Left lung (tissue), 10 donors: ENCODE measurements around the gene NDUFAF2. TPM values are rescaled to one million over a fixed set of nuclear protein-coding genes. Genes with fewer than 3 reads are reported as not detected.
A peak's percentile ranks its signal among the peaks of the same experiment; 100 is the strongest.

Experiments
- ATAC-seq: fragments of 200-7000 bp; cut with Tn5 transposase; one replicate; pipeline ENCODE4 v1.9.1; 2020; ENCODE audit warnings: moderate library complexity
- DNase-seq, 4 donors: peaks; one replicate each; pipeline ENCODE4 v3.0.0-alpha.2; 2013 to 2020
- H3K27ac ChIP-seq, 2 donors: fragments of 200-600 bp; sonication (generic) in 1 of 2; one replicate each; pipeline versions ENCODE4 v1.5.0 to v1.8.0; 2020 to 2021
- H3K27me3 ChIP-seq, 2 donors: fragments of 200-600 bp; sonication (generic) in 1 of 2; one replicate each; pipeline versions ENCODE4 v1.5.0 to v1.8.0; 2020 to 2021
- H3K36me3 ChIP-seq, 2 donors: fragments of 200-600 bp; sonication (generic) in 1 of 2; one replicate each; pipeline versions ENCODE4 v1.5.0 to v1.8.0; 2020 to 2021
- H3K4me1 ChIP-seq, 2 donors: fragments of 200-600 bp; one replicate each; pipeline ENCODE4 v1.8.0; 2021
- H3K4me3 ChIP-seq, 2 donors: fragments of 200-600 bp; sonication (generic) in 1 of 2; one replicate each; pipeline versions ENCODE4 v1.5.0 to v1.8.0; 2020 to 2021; ENCODE audit warnings: mild to moderate bottlenecking in 1 of 2
- H3K9me3 ChIP-seq, 2 donors: fragments of 200-600 bp; sonication (generic) in 1 of 2; one replicate each; pipeline versions ENCODE4 v1.5.0 to v1.8.0; 2020 to 2021
- intact Hi-C, 2 donors: fragments of 100-400 bp; cut with DNase I; formaldehyde crosslinking; loops; one replicate each; pipeline versions ENCODE4 v1.11.2 to v1.14.2; 2022
- polyA plus RNA-seq, 6 donors: library from polyadenylated mRNA; unstranded; fragments of 120-200 nt; gene quantifications; one replicate each; pipeline ENCODE4 v1.2.1, GENCODE V29; 2013; ENCODE audit not compliant: insufficient read length in 6 of 6
- total RNA-seq, 2 donors: library from RNA; stranded (reverse); fragmentation: NEBNext Ultra II Directional; extraction: Animal tissue kit (Norgen Biotek cat#: 25700); gene quantifications; one replicate each; pipeline ENCODE4 v1.2.1, GENCODE V29; 2021
- TF ChIP-seq, protein P1 (sequence below), 2 donors: fragments of 200-600 bp; sonication (generic) in 1 of 2; IDR thresholded peaks; one replicate each; pipeline versions ENCODE4 v1.5.0 to v1.8.0; 2021; ENCODE audit warnings: antibody characterized with exemption in 2 of 2
- donor health status: DM: no; HTN: yes; CAD: no.
- donor health status: DM: no; HTN: no; CAD: no.

Gene NDUFAF2
- total and polyA plus RNA-seq, 8 donors = 18.4 to 32.7 (median 28.6) TPM

DNA sequence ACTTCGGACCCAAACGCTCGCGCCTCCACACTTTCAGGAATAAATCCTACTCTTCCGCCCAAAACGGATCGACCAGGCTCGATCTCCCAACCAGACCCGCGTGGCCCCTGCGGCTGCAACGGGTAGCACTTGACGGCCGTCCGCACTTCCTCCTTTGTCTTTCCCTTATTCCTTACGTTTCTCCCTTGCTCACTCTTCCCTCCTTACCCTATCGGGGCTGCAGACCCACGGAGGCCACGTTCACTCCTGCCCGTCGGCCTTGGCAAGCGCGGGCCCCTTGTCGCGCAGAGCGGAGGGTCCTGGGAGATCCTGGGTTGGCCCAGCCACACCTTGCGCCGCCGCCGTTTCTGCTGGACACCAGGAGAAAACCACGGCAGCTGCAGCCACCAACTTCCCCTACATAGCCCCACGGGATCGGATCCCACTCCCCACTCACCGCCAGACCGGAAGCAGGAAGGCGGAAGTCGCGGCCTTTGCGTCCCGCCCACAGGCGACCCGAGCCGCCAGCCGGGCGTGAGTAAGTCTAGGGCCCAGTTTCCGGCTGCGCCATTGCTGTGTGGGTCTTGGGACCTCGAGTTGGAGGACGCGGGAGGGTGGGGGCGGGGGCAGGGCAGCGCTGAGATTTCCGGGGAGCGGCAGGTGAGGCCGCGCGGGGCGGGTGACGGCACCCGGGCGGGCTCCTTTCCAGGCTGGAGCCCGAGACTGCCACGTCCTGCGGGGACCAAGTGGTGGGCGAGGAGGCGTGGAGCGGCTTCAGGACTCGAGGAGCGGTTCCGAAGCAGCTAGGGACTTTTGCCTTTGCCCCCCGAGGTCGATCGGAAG, 217.2 kb downstream of the NDUFAF2 start, which contains the start of gene SMIM15:
TSS of gene SMIM15 (minus strand) at position 459 of the 822 bp plus-strand sequence. CDS start 2,297 bp downstream, outside the sequence.
- Histone ChIP-seq H3K36me3 (peaks cover 0 to 8% of the 10 kb centered on the region in 2 donors), H3K4me3 (peak within 1 kb of the TSS; percentile 74 to 81), H3K27ac (peak within 1 kb of the TSS; percentile 95 to 98), H3K27me3 (no peaks in the 10 kb centered on the region), H3K4me1 (peaks cover 0 to 29% of the 10 kb centered on the region in 2 donors), H3K9me3 (no peaks in the 10 kb centered on the region)
- ATAC-seq (peak; percentile 97), DNase-seq (peak; percentile 88 to 97 (median 94))
- intact Hi-C loops = no loop called here
- TF ChIP-seq, protein P1, sequence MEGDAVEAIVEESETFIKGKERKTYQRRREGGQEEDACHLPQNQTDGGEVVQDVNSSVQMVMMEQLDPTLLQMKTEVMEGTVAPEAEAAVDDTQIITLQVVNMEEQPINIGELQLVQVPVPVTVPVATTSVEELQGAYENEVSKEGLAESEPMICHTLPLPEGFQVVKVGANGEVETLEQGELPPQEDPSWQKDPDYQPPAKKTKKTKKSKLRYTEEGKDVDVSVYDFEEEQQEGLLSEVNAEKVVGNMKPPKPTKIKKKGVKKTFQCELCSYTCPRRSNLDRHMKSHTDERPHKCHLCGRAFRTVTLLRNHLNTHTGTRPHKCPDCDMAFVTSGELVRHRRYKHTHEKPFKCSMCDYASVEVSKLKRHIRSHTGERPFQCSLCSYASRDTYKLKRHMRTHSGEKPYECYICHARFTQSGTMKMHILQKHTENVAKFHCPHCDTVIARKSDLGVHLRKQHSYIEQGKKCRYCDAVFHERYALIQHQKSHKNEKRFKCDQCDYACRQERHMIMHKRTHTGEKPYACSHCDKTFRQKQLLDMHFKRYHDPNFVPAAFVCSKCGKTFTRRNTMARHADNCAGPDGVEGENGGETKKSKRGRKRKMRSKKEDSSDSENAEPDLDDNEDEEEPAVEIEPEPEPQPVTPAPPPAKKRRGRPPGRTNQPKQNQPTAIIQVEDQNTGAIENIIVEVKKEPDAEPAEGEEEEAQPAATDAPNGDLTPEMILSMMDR (IDR thresholded peaks at IDR 0.05) = no peak

DNA sequence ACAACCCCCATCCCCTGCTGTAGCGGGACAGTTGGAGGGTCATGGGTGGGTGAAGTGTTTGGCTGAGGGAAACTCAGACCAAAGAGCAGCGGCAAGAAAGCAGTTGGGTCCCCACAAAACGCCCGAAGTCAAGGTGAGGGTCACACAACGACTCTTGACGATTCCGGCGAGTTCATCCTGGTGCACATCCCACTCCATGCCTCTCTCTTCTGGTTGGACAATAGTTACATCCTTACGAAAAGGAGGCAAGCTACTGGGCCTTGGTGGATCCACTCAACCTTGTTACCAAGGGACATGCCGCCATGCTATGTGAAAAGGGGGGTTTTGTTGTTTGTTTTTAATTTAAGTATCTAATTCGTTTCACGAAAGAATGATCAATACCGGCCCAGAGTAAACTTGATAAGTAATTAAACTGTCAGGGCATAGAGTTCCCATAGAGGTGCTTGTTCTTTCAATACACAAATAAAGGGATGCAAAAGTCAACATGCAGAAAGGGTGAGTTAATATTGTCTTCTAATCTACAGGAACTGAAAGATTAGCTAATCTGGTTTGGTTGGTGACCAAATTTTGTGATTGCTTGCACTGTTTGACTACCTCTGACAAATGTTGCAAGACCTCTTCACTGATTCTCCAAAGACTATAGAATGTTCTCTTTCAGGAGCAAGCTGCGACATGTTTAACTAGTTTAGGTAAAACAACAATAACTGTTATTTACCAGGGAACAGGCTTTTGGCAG, 218.0 kb downstream of the NDUFAF2 start:
- TF ChIP-seq, protein P1 (IDR thresholded peaks at IDR 0.05) = no peak
- intact Hi-C loops = no loop called here
- Histone ChIP-seq H3K27ac (peak overlapping the region; percentile 95 to 98), H3K27me3 (no peaks in the 10 kb centered on the region), H3K4me3 (peak overlapping the region; percentile 74 to 81), H3K4me1 (peaks cover 0 to 29% of the 10 kb centered on the region in 2 donors), H3K9me3 (no peaks in the 10 kb centered on the region), H3K36me3 (peaks cover 0 to 8% of the 10 kb centered on the region in 2 donors)
- DNase-seq = peak in 1 of 4 donors; percentile 16
- peak; percentile 22 for ATAC-seq

DNA sequence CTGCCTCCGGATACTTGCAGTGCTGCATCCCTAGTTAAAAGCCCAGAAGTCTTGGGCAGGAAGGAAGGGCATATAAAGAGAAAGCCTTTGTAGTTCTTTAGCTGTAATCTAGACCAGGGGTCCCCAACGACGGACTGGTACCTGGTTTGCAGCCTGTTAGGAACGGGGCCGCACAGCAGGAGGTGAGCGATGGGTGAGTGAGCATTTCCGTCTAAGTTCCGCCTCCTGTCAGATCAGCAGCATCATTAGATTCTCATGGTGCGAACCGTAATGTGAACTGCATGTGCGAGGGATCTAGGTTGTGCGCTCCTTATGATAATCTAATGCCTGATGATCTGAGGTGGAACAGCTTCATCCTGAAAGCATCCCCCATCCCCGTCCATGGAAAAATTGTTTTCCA, 218.9 kb downstream of the NDUFAF2 start:
- Histone ChIP-seq H3K36me3 (peaks cover 0 to 8% of the 10 kb centered on the region in 2 donors), H3K27me3 (no peaks in the 10 kb centered on the region), H3K4me1 (peaks cover 0 to 29% of the 10 kb centered on the region in 2 donors), H3K27ac (no peak overlapping the region), H3K9me3 (no peaks in the 10 kb centered on the region), H3K4me3 (no peak overlapping the region)
- DNase-seq (no peak), ATAC-seq (no peak)
- TF ChIP-seq, protein P1 (IDR thresholded peaks at IDR 0.05) = no peak
- intact Hi-C loops = no loop called here

DNA sequence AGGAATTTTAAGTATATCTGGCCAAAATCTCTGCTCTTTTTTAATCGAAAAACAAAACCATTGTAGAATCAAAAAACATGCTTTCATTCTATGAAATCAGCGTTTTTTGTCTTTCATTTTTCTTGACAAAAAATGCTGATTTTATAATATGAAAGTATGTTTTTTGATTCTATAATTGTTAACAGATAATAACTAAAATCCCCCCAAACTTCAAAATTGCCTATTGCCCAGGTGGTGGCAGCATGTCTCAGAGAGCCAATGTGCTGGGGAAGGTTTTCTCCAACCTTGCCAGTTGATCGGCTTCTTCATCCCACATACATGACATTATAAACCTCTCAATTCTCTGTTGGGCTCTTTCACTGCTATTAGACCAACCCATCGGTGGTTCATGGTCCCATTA, 222.4 kb downstream of the NDUFAF2 start:
- H3K27ac ChIP-seq = no peak overlapping the region
- DNase-seq (peak in 1 of 4 donors; percentile 50), ATAC-seq (peak; percentile 45)
- H3K4me3 ChIP-seq = no peak overlapping the region
- no peaks in the 10 kb centered on the region for H3K9me3 ChIP-seq
- H3K36me3 ChIP-seq = no peaks in the 10 kb centered on the region
- TF ChIP-seq, protein P1 (IDR thresholded peaks at IDR 0.05) = peak in 1 of 2 donors; percentile 34
- intact Hi-C loops = no loop called here
- H3K27me3 ChIP-seq = no peaks in the 10 kb centered on the region
- H3K4me1 ChIP-seq = peaks cover 0 to 9% of the 10 kb centered on the region in 2 donors

DNA sequence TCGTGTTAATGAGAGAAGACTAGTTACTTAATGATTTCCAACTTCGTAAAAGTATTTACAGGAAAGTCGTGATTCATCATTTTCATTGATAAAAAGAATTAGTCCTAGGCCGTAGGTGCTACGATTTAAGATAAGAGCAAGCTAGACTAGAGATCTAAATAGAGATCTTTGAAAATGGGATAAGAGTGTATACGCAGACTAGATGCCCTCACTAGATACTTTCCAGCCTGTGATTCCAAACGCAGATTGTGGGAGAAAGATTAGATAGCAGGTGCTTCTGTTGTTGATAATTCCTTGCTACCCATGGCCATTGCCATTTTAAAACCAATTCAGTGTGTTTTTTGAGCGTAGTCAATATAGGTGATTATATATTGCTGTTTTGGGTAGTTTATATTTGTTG, 223.9 kb downstream of the NDUFAF2 start:
- Histone ChIP-seq H3K4me3 (no peak overlapping the region), H3K4me1 (no peaks in the 10 kb centered on the region), H3K9me3 (no peaks in the 10 kb centered on the region), H3K27ac (no peak overlapping the region), H3K36me3 (no peaks in the 10 kb centered on the region), H3K27me3 (no peaks in the 10 kb centered on the region)
- no peak for ATAC-seq
- TF ChIP-seq, protein P1 (IDR thresholded peaks at IDR 0.05) = no peak
- intact Hi-C loops = no loop called here
- no peak for DNase-seq
